ENCODE data around the gene HS6ST2. TPM values are rescaled to one million over a fixed set of nuclear protein-coding genes. Genes with fewer than 3 reads are reported as not detected.

The HS6ST2 gene
- total RNA-seq, 2 experiments from 2014 or later = not detected

DNA sequence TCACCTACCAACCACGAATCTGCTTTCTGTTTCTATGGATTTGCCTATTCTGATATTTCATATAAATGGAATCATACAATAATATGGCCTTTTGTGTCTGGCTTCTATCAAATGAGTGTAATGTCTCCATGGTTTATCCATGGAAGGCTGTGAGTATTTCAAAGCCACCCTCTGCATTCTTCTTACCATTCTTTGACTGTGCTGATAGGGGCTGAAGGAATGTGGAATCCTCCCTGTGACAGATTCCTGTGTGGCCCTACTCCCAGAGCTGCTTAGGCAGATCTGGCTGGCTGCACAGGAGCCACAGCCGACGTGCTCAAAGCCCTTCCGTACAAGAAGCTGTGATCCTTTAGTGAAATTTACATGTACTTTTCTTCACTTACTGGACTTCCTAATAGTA is 163.2 kb downstream of the HS6ST2 start:
- no peak overlapping the region for H2AFZ ChIP-seq (ENCODE audit: low read length)
- no TSS peak for BruUV-seq (replicated peaks)
- CTCF ChIA-PET (ENCODE audit: unreplicated experiment) = no interaction called here
- H4K20me1 ChIP-seq (ENCODE audit: insufficient read depth, low read length) = no peaks in the 10 kb centered on the region
- no peak overlapping the region for H3K4me3 ChIP-seq (ENCODE audit: low read depth, low read length, poor library complexity, severe bottlenecking)
- H3K79me2 ChIP-seq (ENCODE audit: insufficient read depth, low read depth, low read length) = no peaks in the 10 kb centered on the region
- TF ChIP-seq, protein P1, sequence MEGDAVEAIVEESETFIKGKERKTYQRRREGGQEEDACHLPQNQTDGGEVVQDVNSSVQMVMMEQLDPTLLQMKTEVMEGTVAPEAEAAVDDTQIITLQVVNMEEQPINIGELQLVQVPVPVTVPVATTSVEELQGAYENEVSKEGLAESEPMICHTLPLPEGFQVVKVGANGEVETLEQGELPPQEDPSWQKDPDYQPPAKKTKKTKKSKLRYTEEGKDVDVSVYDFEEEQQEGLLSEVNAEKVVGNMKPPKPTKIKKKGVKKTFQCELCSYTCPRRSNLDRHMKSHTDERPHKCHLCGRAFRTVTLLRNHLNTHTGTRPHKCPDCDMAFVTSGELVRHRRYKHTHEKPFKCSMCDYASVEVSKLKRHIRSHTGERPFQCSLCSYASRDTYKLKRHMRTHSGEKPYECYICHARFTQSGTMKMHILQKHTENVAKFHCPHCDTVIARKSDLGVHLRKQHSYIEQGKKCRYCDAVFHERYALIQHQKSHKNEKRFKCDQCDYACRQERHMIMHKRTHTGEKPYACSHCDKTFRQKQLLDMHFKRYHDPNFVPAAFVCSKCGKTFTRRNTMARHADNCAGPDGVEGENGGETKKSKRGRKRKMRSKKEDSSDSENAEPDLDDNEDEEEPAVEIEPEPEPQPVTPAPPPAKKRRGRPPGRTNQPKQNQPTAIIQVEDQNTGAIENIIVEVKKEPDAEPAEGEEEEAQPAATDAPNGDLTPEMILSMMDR (conservative IDR thresholded peaks at IDR 0.05; ENCODE audit: low read length) = no peak
- H3K4me2 ChIP-seq (ENCODE audit: low read length) = no peak overlapping the region
- no peak overlapping the region for H3K27ac ChIP-seq (ENCODE audit: low read depth, low read length, poor library complexity, severe bottlenecking)
- intact Hi-C loops (cut with micrococcal nuclease; ENCODE audit: unreplicated experiment) = no loop called here
- H3K36me3 ChIP-seq (ENCODE audit: insufficient read depth, low read length) = no peaks in the 10 kb centered on the region
- no peaks in the 10 kb centered on the region for H3K9me3 ChIP-seq (ENCODE audit: low read length)
- no peak for DNase-seq (ENCODE audit: low spot score)
- H3K9me2 ChIP-seq (ENCODE audit: insufficient read depth, low read length) = no peaks in the 10 kb centered on the region
- POLR2A ChIA-PET = no interaction called here
- H3K4me1 ChIP-seq (ENCODE audit: insufficient read depth, low read length, poor library complexity, severe bottlenecking) = no peaks in the 10 kb centered on the region

GRCh38 chrX:132791714-132792113 is 166.7 kb downstream of the HS6ST2 start:
- intact Hi-C loops (cut with micrococcal nuclease; ENCODE audit: unreplicated experiment) = no loop called here
- Histone ChIP-seq H3K27ac (ENCODE audit: low read depth, low read length, poor library complexity, severe bottlenecking) (no peak overlapping the region), H3K4me2 (ENCODE audit: low read length) (no peak overlapping the region), H3K4me3 (ENCODE audit: low read depth, low read length, poor library complexity, severe bottlenecking) (no peak overlapping the region), H3K79me2 (ENCODE audit: insufficient read depth, low read depth, low read length) (no peaks in the 10 kb centered on the region), H3K4me1 (ENCODE audit: insufficient read depth, low read length, poor library complexity, severe bottlenecking) (no peaks in the 10 kb centered on the region), H4K20me1 (ENCODE audit: insufficient read depth, low read length) (no peaks in the 10 kb centered on the region), H3K9me2 (ENCODE audit: insufficient read depth, low read length) (no peaks in the 10 kb centered on the region), H3K9me3 (ENCODE audit: low read length) (no peaks in the 10 kb centered on the region), H2AFZ (ENCODE audit: low read length) (no peak overlapping the region), H3K36me3 (ENCODE audit: insufficient read depth, low read length) (no peaks in the 10 kb centered on the region)
- ChIA-PET POLR2A (interaction anchor here (0.6 to 0.7 kb wide), 3 partner anchors 16 to 39 kb away, joined by 3 to 4 read pairs (median 3); no protein-coding TSS in a partner anchor), CTCF (ENCODE audit: unreplicated experiment) (no interaction called here)
- BruUV-seq (replicated peaks) = no TSS peak
- no peak for TF ChIP-seq EZH2phosphoT487 (IDR thresholded peaks at IDR 0.05; ENCODE audit: borderline replicate concordance, low read depth, low read length)
- TF ChIP-seq, protein P1 (conservative IDR thresholded peaks at IDR 0.05; ENCODE audit: low read length) = no peak
- DNase-seq (ENCODE audit: low spot score) = no peak

DNA sequence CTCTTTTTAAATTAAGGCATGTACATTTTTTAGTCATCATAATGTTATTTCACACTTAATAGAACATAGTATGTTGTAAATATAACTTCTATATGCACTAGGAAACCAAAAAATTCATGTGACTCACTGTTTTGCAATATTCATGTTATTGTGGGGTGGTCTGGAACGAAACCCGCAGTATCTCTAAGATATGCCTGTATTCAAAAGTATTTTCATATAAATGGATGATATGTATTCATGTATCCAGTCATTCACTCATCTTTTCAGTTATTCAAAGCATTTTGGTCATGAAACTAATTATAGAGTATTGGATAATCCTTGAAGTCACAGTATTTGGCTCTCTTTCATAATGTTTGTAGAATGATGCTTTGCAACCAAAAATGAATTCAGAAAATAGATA is 168.1 kb downstream of the HS6ST2 start:
- CTCF ChIA-PET (ENCODE audit: unreplicated experiment) = no interaction called here
- intact Hi-C loops (cut with micrococcal nuclease; ENCODE audit: unreplicated experiment) = no loop called here

More for the DNA sequence above, 168.1 kb downstream of the HS6ST2 start:
- no peaks in the 10 kb centered on the region for H3K36me3 ChIP-seq (ENCODE audit: insufficient read depth, low read length)
- H3K9me3 ChIP-seq (ENCODE audit: low read length) = no peaks in the 10 kb centered on the region
- no TSS peak for BruUV-seq (replicated peaks)
- no peak overlapping the region for H3K4me2 ChIP-seq (ENCODE audit: low read length)
- H3K27ac ChIP-seq (ENCODE audit: low read depth, low read length, poor library complexity, severe bottlenecking) = no peak overlapping the region
- H2AFZ ChIP-seq (ENCODE audit: low read length) = no peak overlapping the region
- H3K4me1 ChIP-seq (ENCODE audit: insufficient read depth, low read length, poor library complexity, severe bottlenecking) = no peaks in the 10 kb centered on the region
- DNase-seq (ENCODE audit: low spot score) = no peak
- POLR2A ChIA-PET = no interaction called here
- H3K9me2 ChIP-seq (ENCODE audit: insufficient read depth, low read length) = no peaks in the 10 kb centered on the region
- H3K79me2 ChIP-seq (ENCODE audit: insufficient read depth, low read depth, low read length) = no peaks in the 10 kb centered on the region
- no peak overlapping the region for H3K4me3 ChIP-seq (ENCODE audit: low read depth, low read length, poor library complexity, severe bottlenecking)
- TF ChIP-seq, protein P1 (conservative IDR thresholded peaks at IDR 0.05; ENCODE audit: low read length) = no peak
- no peak for TF ChIP-seq EZH2phosphoT487 (IDR thresholded peaks at IDR 0.05; ENCODE audit: borderline replicate concordance, low read depth, low read length)
- H4K20me1 ChIP-seq (ENCODE audit: insufficient read depth, low read length) = no peaks in the 10 kb centered on the region
